H1 (cell line): ENCODE measurements around the gene C10orf95. TPM values are rescaled to one million over a fixed set of nuclear protein-coding genes. Genes with fewer than 3 reads are reported as not detected.

Source experiments
- CTCF ChIA-PET: fragments of 300-600 bp; sonication (Branson Sonifier 250); formaldehyde crosslinking; loops from one replicate; lab custom pipeline; 2021; ENCODE audit not compliant: partially characterized antibody; lab: Charles Lee
- POLR2A ChIA-PET: fragments of 300-600 bp; sonication (Branson Sonifier 250); formaldehyde crosslinking; loops from one replicate; lab custom pipeline; 2021; ENCODE audit warnings: inconsistent platforms; ENCODE audit not compliant: partially characterized antibody; lab: Charles Lee
- DNase-seq, 2 experiments: peaks; one replicate each; pipeline versions ENCODE4 v3.0.0 to v3.0.0-alpha.2; 2010 to 2022; ENCODE audit warnings: low spot score in 2 of 2, low read depth in 1 of 2, mixed read lengths in 1 of 2
- FAIRE-seq: peaks from 2 replicates; lab custom pipeline; 2011; peaks lifted over from hg19 to GRCh38; lab: Jason Lieb, UNC
- H2AFZ ChIP-seq: 2 replicates; pipeline ENCODE4 v1.8.1; 2012; ENCODE audit warnings: low read length, inconsistent platforms
- H2AK5ac ChIP-seq: 2 replicates; pipeline ENCODE4 v1.6.1; 2013; ENCODE audit warnings: low read depth, low read length
- H2BK120ac ChIP-seq: replicated peaks from 2 replicates; pipeline ENCODE3; 2013; ENCODE audit warnings: low read depth, low read length, inconsistent platforms
- H2BK12ac ChIP-seq: 2 replicates; pipeline ENCODE4 v1.6.1; 2013; ENCODE audit warnings: low read depth, low read length
- H2BK15ac ChIP-seq: 2 replicates; pipeline ENCODE4 v1.6.1; 2013; ENCODE audit warnings: low read length
- H2BK20ac ChIP-seq: 2 replicates; pipeline ENCODE4 v1.6.1; 2013; ENCODE audit warnings: low read length
- H2BK5ac ChIP-seq: 2 replicates; pipeline ENCODE4 v1.6.1; 2013; ENCODE audit warnings: low read depth, low read length
- H3K14ac ChIP-seq: 2 replicates; pipeline ENCODE4 v1.6.1; 2013; ENCODE audit warnings: inconsistent platforms; ENCODE audit not compliant: insufficient read length
- H3K18ac ChIP-seq: 2 replicates; pipeline ENCODE4 v1.6.1; 2013; ENCODE audit warnings: low read length; ENCODE audit errors: extremely low read depth
- H3K23ac ChIP-seq: 2 replicates; pipeline ENCODE4 v1.6.1; 2013; ENCODE audit warnings: inconsistent platforms; ENCODE audit not compliant: insufficient read length
- H3K23me2 ChIP-seq: 2 replicates; pipeline ENCODE4 v1.6.1; 2013; ENCODE audit warnings: low read depth, low read length
- H3K27ac ChIP-seq: 2 replicates; pipeline ENCODE4 v1.6.1; 2011; ENCODE audit warnings: low read depth, low read length, inconsistent platforms
- H3K27me3 ChIP-seq, 4 experiments: replicated peaks in 1 of 4; 1 replicate in 1 of 4; 2 replicates in 3 of 4; pipeline versions ENCODE4 v1.6.1 to v1.8.1; 2011 to 2013; ENCODE audit warnings: low read length in 3 of 4, mild to moderate bottlenecking in 3 of 4, inconsistent platforms in 2 of 4, mixed read lengths in 2 of 4, moderate library complexity in 1 of 4; ENCODE audit not compliant: control insufficient read depth in 3 of 4, insufficient read depth in 3 of 4; ENCODE audit errors: extremely low read depth in 1 of 4
- H3K36me3 ChIP-seq, 4 experiments: 2 replicates each; pipeline versions ENCODE4 v1.6.1 to v1.8.1; 2011 to 2013; ENCODE audit warnings: mild to moderate bottlenecking in 4 of 4, low read length in 3 of 4, moderate library complexity in 2 of 4, control low read depth in 1 of 4, inconsistent platforms in 1 of 4; ENCODE audit not compliant: insufficient read depth in 4 of 4, control insufficient read depth in 2 of 4
- H3K4ac ChIP-seq: replicated peaks from 2 replicates; pipeline ENCODE3; 2013; ENCODE audit warnings: low read length, low read depth, mixed read lengths, inconsistent platforms; ENCODE audit not compliant: insufficient read length
- H3K4me1 ChIP-seq, 4 experiments: replicated peaks in 1 of 4; 1 replicate in 1 of 4; 2 replicates in 3 of 4; pipeline versions ENCODE4 v1.6.1 to v1.8.1; 2011 to 2013; ENCODE audit warnings: low read length in 3 of 4, inconsistent platforms in 2 of 4, mixed read lengths in 1 of 4; ENCODE audit not compliant: insufficient read depth in 4 of 4, control insufficient read depth in 3 of 4
- H3K4me2 ChIP-seq, 2 experiments: 2 replicates each; pipeline versions ENCODE4 v1.6.1 to v1.8.1; 2011 to 2013; ENCODE audit warnings: low read depth in 2 of 2, low read length in 2 of 2, control low read depth in 1 of 2, inconsistent platforms in 1 of 2, mild to moderate bottlenecking in 1 of 2; ENCODE audit not compliant: insufficient read depth in 1 of 2
- H3K4me3 ChIP-seq, 4 experiments: fragments of 200-600, 300-600 bp in 1 of 4; sonication (generic), shearing (Covaris generic), sonication (Bioruptor Twin) in 1 of 4; 2 replicates each; pipeline versions ENCODE4 v1.5.1 to v1.8.1; 2011 to 2016; ENCODE audit warnings: low read length in 4 of 4, low read depth in 3 of 4, control low read depth in 2 of 4, inconsistent platforms in 2 of 4, mild to moderate bottlenecking in 2 of 4, mixed read lengths in 1 of 4, moderate library complexity in 1 of 4; ENCODE audit not compliant: insufficient read depth in 2 of 4; ENCODE audit errors: extremely low read depth in 1 of 4
- H3K56ac ChIP-seq: replicated peaks from 2 replicates; pipeline ENCODE3; 2013; ENCODE audit warnings: low read depth, mild to moderate bottlenecking, mixed read lengths, low read length, inconsistent platforms; ENCODE audit not compliant: insufficient read length
- H3K79me1 ChIP-seq: 2 replicates; pipeline ENCODE4 v1.6.1; 2013; ENCODE audit warnings: low read depth, low read length, control low read depth
- H3K79me2 ChIP-seq, 2 experiments: 2 replicates each; pipeline versions ENCODE4 v1.6.1 to v1.8.1; 2012 to 2013; ENCODE audit warnings: low read length in 2 of 2, mild to moderate bottlenecking in 2 of 2, inconsistent platforms in 1 of 2; ENCODE audit not compliant: insufficient read depth in 2 of 2, control insufficient read depth in 1 of 2
- H3K9ac ChIP-seq, 4 experiments: replicated peaks in 1 of 4; 1 replicate in 1 of 4; 2 replicates in 3 of 4; pipeline versions ENCODE4 v1.6.1 to v1.8.1; 2011 to 2013; ENCODE audit warnings: low read depth in 3 of 4, low read length in 3 of 4, control low read depth in 2 of 4, mild to moderate bottlenecking in 2 of 4, moderate library complexity in 2 of 4, inconsistent platforms in 1 of 4; ENCODE audit errors: extremely low read depth in 1 of 4
- H3K9me3 ChIP-seq, 2 experiments: 2 replicates each; pipeline versions ENCODE4 v1.6.1 to v1.8.1; 2012 to 2013; ENCODE audit warnings: mild to moderate bottlenecking in 2 of 2, moderate library complexity in 2 of 2, control low read depth in 1 of 2, inconsistent platforms in 1 of 2, low read depth in 1 of 2, low read length in 1 of 2, mixed read lengths in 1 of 2; ENCODE audit not compliant: insufficient read depth in 2 of 2
- H4K20me1 ChIP-seq, 2 experiments: replicated peaks in 1 of 2; 2 replicates each; pipeline versions ENCODE3 to v1.8.1; 2011 to 2013; ENCODE audit warnings: inconsistent platforms in 2 of 2, low read length in 2 of 2, mild to moderate bottlenecking in 1 of 2; ENCODE audit not compliant: insufficient read depth in 2 of 2, control insufficient read depth in 1 of 2
- H4K5ac ChIP-seq: 2 replicates; pipeline ENCODE4 v1.6.1; 2013; ENCODE audit warnings: low read length, low read depth, mixed read lengths, inconsistent platforms; ENCODE audit not compliant: insufficient read length
- H4K8ac ChIP-seq: 2 replicates; pipeline ENCODE4 v1.8.0; 2013; ENCODE audit warnings: mild to moderate bottlenecking, moderate library complexity, low read length, inconsistent platforms; ENCODE audit not compliant: insufficient read depth; ENCODE audit errors: extremely low read depth
- H4K91ac ChIP-seq: replicated peaks from 2 replicates; pipeline ENCODE3; 2013; ENCODE audit warnings: low read length, mixed read lengths, inconsistent platforms; ENCODE audit not compliant: insufficient read length
- EGR1 ChIP-seq: IDR thresholded peaks from 2 replicates; pipeline ENCODE4 v1.6.1; 2011; ENCODE audit warnings: low read depth, low read length, borderline replicate concordance
- HDAC6 ChIP-seq: IDR thresholded peaks from one replicate; pipeline ENCODE4 v1.7.1; 2012; ENCODE audit warnings: low read depth, mild to moderate bottlenecking, inconsistent platforms, low read length, moderate library complexity
- WGBS, 2 experiments: shearing (Covaris generic) in 1 of 2; methylation state at CpG; one replicate each; pipeline versions ENCODE4 v1.1.6 to v1.1.7; 2013 to 2015; ENCODE audit warnings: low lambda C conversion rate in 2 of 2, mixed read lengths in 2 of 2, inconsistent platforms in 1 of 2, low coverage in 1 of 2, missing lambda C conversion rate in 1 of 2; ENCODE audit not compliant: insufficient replicate concordance in 2 of 2, insufficient coverage in 1 of 2, insufficient read length in 1 of 2; ENCODE audit errors: extremely low coverage in 1 of 2, missing lambda C conversion rate in 1 of 2; 5-methylcytosine and 5-hydroxymethylcytosine counted together
- polyA plus RNA-seq, 7 experiments: library from polyadenylated mRNA; depleted of rRNA in 3 of 7; stranded (reverse) in 5 of 7; unstranded in 2 of 7; fragments of >200 nt in 5 of 7; fragments of 200-250 nt in 2 of 7; gene quantifications; 1 replicate in 5 of 7; 2 replicates in 1 of 7; 4 replicates in 1 of 7; pipeline versions ENCODE4 v1.2.1 to v1.2.3, GENCODE V29; 2011 to 2013; ENCODE audit warnings: missing spikeins in 2 of 7, mixed read lengths in 2 of 7
- total RNA-seq: library from RNA; stranded (reverse); fragmentation: NEBNext Ultra II Directional; extraction: Animal tissue kit (Norgen Biotek cat#: 25700); gene quantifications from 2 replicates; pipeline ENCODE4 v1.2.1, GENCODE V29; 2021

Gene C10orf95
- total and polyA plus RNA-seq, 2 of the 8 experiments (the other 6 are each of a cell fraction or from before 2014, with no cell fraction given): 0.34 to 0.48 TPM

DNA sequence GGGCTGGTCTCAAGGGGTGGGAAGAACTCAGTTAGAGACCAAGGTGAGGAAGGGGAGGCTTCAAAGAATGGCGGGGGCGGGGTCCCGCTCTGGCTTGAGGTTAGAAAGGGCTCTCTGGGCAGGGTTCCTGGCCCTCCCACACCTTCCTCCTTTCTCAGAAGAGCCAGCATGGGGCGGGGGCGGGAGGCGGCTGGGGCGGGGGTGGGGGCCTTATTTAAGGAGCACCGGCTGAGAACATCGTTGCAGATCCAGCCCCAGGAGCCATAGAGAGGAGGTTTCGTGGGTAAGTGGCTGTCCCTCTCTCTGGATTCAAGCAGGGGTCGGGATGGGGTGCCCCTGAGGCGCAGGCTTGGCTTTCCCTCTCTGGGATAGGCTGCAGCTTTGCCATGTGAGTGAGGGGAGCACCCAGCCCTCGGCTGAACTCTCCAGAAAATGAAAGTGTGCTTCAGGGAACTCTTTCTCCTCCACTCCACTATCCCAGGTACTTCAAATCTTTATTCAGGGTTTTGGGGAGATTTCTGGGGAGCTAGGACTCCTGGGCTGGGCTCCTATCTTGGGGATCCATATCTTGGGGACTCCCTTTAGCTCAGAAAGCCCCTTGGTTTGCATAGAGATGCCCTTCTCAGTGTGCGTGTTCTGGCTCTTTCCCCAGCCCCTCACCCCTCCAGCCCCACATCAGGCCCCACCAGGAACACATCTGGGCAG lies 15.7 kb downstream of the C10orf95 start:
- no peak overlapping the region for H2BK120ac ChIP-seq
- ChIA-PET POLR2A (interaction anchor here (0.6 to 9.0 kb wide), 6 partner anchors 14 to 412 kb away, joined by 3 to 75 read pairs (median 13); partner anchors contain the start of genes C10orf95 and FBXL15), CTCF (interaction anchor here (0.5 to 7.5 kb wide), 11 partner anchors 9 to 52 kb away, joined by 3 to 40 read pairs (median 8); partner anchors contain the start of genes C10orf95 and NFKB2)
- no peak overlapping the region for H3K4ac ChIP-seq
- no peak overlapping the region for H3K14ac ChIP-seq
- H2BK5ac ChIP-seq: no peak overlapping the region
- no peak overlapping the region for H2BK12ac ChIP-seq
- H2AFZ ChIP-seq: 0 out of 2 replicates have a peak overlapping the region, but pooled peaks have one; percentile 24
- H4K91ac ChIP-seq: no peak overlapping the region
- peaks cover 9% of the 10 kb centered on the region for H3K23me2 ChIP-seq
- H2BK20ac ChIP-seq: no peak overlapping the region
- no peaks in the 10 kb centered on the region for H3K9me3 ChIP-seq
- H4K8ac ChIP-seq: no peak overlapping the region; the same call in 1 of the 2 replicates
- peak overlapping the region; percentile 62 to 74 for H3K4me2 ChIP-seq
- no peak overlapping the region for H3K9ac ChIP-seq
- H3K4me1 ChIP-seq: peaks cover 0 to 18% (median 13%) of the 10 kb centered on the region in 4 experiments; a peak in 6 of 7 replicates
- peak; percentile 83 for TF ChIP-seq EGR1
- no peak for TF ChIP-seq HDAC6
- TF ChIP-seq, all 59 proteins: peak for 1
- Histone ChIP-seq H3K56ac (no peak overlapping the region), H3K27ac (no peak overlapping the region), H3K36me3 (no peaks in the 10 kb centered on the region; a peak in 1 of 8 replicates), H4K20me1 (no peaks in the 10 kb centered on the region), H3K23ac (no peak overlapping the region), H3K4me3 (peak overlapping the region; percentile 10 to 52 (median 42); a peak in 6 of 8 replicates), H3K79me2 (no peaks in the 10 kb centered on the region; a peak in 1 of 4 replicates), H2BK15ac (no peak overlapping the region), H3K18ac (no peak overlapping the region), H4K5ac (no peak overlapping the region), H3K27me3 (peaks cover 13 to 37% (median 34%) of the 10 kb centered on the region in 4 experiments), H3K79me1 (no peaks in the 10 kb centered on the region), H2AK5ac (no peak overlapping the region)
- FAIRE-seq (no peak), DNase-seq (no peak)
- WGBS, 2 experiments: 7% methylated on average over 8 of the region's 14 CpGs; no CpG with 5 or more reads in 1 of the 2 experiments
